GM12878 (cell line): ENCODE data around the gene RAB15.

Experiments used
- FOXK2 ChIP-seq: fragments of 450-650 bp; IDR thresholded peaks from 2 replicates; pipeline ENCODE4 v1.6.1; 2017; ENCODE audit warnings: mild to moderate bottlenecking, moderate library complexity
- FOXM1 ChIP-seq: IDR thresholded peaks from 2 replicates; pipeline ENCODE4 v1.6.1; 2012; ENCODE audit warnings: low read depth, mild to moderate bottlenecking, inconsistent platforms, low read length, moderate library complexity
- RFX5 ChIP-seq: IDR thresholded peaks from 2 replicates; pipeline ENCODE4 v1.6.1; 2011; ENCODE audit warnings: low read depth, low read length, improper control_type of control experiment
- SPI1 ChIP-seq: IDR thresholded peaks from 2 replicates; pipeline ENCODE4 v1.6.1; 2011; ENCODE audit warnings: low read depth, mild to moderate bottlenecking, low read length, moderate library complexity, borderline replicate concordance; ENCODE audit not compliant: insufficient read depth
- SRF ChIP-seq, 2 experiments: IDR thresholded peaks; 2 replicates each; pipeline ENCODE4 v1.6.1; 2011; ENCODE audit warnings: low read depth in 2 of 2, low read length in 2 of 2, mild to moderate bottlenecking in 1 of 2, moderate library complexity in 1 of 2
- TAF1 ChIP-seq: IDR thresholded peaks from 2 replicates; pipeline ENCODE4 v1.6.1; 2011; ENCODE audit warnings: mild to moderate bottlenecking, low read depth, low read length, borderline replicate concordance
- TCF12 ChIP-seq: IDR thresholded peaks from 2 replicates; pipeline ENCODE4 v1.6.1; 2011; ENCODE audit warnings: low read depth, mild to moderate bottlenecking, low read length
- USF2 ChIP-seq: IDR thresholded peaks from 2 replicates; pipeline ENCODE4 v1.6.1; 2011; ENCODE audit warnings: low read depth, low read length, improper control_type of control experiment, borderline replicate concordance
- YBX1 ChIP-seq: fragments of 450-650 bp; IDR thresholded peaks from 2 replicates; pipeline ENCODE4 v1.6.1; 2016; ENCODE audit warnings: antibody characterized with exemption
- ZNF217 ChIP-seq: fragments of 450-650 bp; IDR thresholded peaks from 2 replicates; pipeline ENCODE4 v1.6.1; 2017; ENCODE audit warnings: antibody characterized with exemption, mild to moderate bottlenecking
- ZNF274 ChIP-seq: IDR thresholded peaks from one replicate; pipeline ENCODE4 v1.8.0; 2011; ENCODE audit not compliant: insufficient read length, insufficient read depth
- TF ChIP-seq, protein P1 (sequence below), 3 experiments: IDR thresholded peaks in 2 of 3; conservative IDR thresholded peaks in 1 of 3; 2 replicates each; pipeline ENCODE4 v1.5.1; 2011; ENCODE audit warnings: low read depth in 3 of 3, low read length in 3 of 3, mild to moderate bottlenecking in 3 of 3, control low read depth in 2 of 3, moderate library complexity in 2 of 3, inconsistent platforms in 1 of 3, mixed read lengths in 1 of 3; ENCODE audit not compliant: control insufficient read depth in 2 of 3, insufficient read depth in 1 of 3; ENCODE audit errors: extremely low read depth in 1 of 3

DNA sequence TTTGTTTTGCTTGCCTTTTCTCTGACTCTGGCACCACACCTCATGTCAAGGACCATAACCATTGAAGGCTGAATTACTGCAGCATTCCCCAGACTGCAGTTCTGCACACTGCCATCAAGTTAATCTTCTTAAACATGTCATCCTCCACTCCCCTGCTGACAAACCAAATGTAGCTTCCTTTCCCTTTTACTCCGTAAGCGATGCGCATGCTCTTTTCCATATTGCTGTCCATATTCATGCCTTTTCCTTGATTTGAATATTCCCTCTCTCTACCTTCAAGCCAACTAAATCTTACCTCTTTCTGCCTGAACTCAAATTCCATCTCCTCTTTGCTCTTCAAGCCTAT lies 43.1 kb downstream of the RAB15 start:
- TF ChIP-seq FOXK2 (no peak), USF2 (no peak), TCF12 (no peak), YBX1 (no peak), SPI1 (no peak), ZNF217 (no peak), TAF1 (no peak), RFX5 (no peak), SRF (IDR thresholded peaks at IDR 0.05; ENCODE audit: low read depth in 2 of 2, low read length in 2 of 2) (no peak), FOXM1 (no peak), ZNF274 (no peak)
- TF ChIP-seq, protein P1, sequence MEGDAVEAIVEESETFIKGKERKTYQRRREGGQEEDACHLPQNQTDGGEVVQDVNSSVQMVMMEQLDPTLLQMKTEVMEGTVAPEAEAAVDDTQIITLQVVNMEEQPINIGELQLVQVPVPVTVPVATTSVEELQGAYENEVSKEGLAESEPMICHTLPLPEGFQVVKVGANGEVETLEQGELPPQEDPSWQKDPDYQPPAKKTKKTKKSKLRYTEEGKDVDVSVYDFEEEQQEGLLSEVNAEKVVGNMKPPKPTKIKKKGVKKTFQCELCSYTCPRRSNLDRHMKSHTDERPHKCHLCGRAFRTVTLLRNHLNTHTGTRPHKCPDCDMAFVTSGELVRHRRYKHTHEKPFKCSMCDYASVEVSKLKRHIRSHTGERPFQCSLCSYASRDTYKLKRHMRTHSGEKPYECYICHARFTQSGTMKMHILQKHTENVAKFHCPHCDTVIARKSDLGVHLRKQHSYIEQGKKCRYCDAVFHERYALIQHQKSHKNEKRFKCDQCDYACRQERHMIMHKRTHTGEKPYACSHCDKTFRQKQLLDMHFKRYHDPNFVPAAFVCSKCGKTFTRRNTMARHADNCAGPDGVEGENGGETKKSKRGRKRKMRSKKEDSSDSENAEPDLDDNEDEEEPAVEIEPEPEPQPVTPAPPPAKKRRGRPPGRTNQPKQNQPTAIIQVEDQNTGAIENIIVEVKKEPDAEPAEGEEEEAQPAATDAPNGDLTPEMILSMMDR (IDR thresholded peaks at IDR 0.05 in 2 of 3, conservative IDR thresholded peaks at IDR 0.05 in 1 of 3; ENCODE audit: control insufficient read depth in 2 of 3, extremely low read depth in 1 of 3, insufficient read depth in 1 of 3, low read depth in 3 of 3, low read length in 3 of 3): no peak
